ENCODE measurements around the gene GRB10. TPM values are rescaled to one million over a fixed set of nuclear protein-coding genes. Genes with fewer than 3 reads are reported as not detected.

Gene GRB10
- polyA plus RNA-seq, 1 donor from 2014 or later: 78.4 TPM

DNA sequence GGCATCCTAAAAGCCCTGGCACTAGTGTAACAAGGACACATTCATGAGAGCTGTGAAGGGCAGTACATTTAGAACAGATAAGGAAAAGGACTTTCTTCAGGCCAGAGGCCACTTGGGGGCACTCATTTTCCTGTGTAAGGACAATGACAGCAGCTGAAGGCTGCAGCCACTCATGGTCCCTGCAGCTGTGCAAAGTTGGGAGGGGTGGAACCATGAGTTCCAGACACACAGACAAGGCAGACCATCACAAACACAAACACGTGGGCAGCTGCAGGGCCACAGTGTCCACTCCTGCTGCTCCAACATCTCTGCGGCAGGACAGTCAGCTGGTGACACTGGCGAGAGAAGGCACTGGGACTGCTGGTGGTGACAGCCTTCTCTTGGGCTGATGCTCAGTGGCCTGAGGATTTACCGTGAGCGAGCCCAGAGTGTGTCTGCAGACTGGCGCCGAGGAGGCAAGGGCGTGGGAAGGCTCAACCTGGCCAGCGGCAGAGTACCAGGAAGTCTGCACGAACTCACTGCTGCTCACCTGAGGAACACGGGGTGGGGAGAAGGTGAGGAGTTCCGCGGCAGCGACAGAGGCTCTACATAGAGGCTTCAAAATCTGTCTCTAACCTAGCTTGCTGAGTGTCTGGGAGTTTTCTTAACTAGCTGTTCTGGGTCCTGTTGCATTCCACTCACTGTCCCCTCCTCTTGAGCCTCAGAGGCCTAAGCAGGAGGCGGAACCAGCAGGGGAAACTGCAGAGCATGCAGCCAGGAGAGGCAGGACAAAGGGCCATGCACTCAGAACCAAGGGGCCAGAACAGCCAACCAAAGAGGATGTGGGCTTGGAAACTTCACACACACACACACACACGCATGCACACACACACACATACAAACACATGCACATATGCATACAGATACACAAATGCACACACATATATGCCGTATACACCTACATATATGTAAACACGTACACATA, 141.0 kb downstream of the GRB10 start:
- Histone ChIP-seq H3K9me3 (ENCODE audit: low read length) (no peaks in the 10 kb centered on the region), H3K36me3 (ENCODE audit: insufficient read depth, low read length) (no peaks in the 10 kb centered on the region), H3K9ac (ENCODE audit: low read length) (no peak overlapping the region), H4K20me1 (ENCODE audit: insufficient read depth) (no peaks in the 10 kb centered on the region), H3K27me3 (ENCODE audit: insufficient read depth, low read depth, low read length) (no peaks in the 10 kb centered on the region), H3K79me2 (replicated peaks; ENCODE audit: insufficient read depth, low read length) (peaks cover 4% of the 10 kb centered on the region), H2AFZ (ENCODE audit: low read depth, low read length) (no peak overlapping the region), H3K4me2 (ENCODE audit: low read length) (no peak overlapping the region), H3K4me3 (ENCODE audit: low read length) (no peak overlapping the region), H3K9me2 (ENCODE audit: insufficient read depth, low read length) (no peaks in the 10 kb centered on the region), H3F3A (ENCODE audit: insufficient read depth, low read length, poor library complexity, severe bottlenecking) (no peaks in the 10 kb centered on the region), H3K27ac (ENCODE audit: low read length) (no peak overlapping the region)
- TF ChIP-seq EZH2 (IDR thresholded peaks at IDR 0.05; ENCODE audit: borderline replicate concordance, insufficient read depth, low read length, poor library complexity, severe bottlenecking) (no peak), TAF1 (IDR thresholded peaks at IDR 0.05; ENCODE audit: low read depth) (no peak), EP300 (conservative IDR thresholded peaks at IDR 0.05; ENCODE audit: poor library complexity, severe bottlenecking) (no peak), RAD21 (conservative IDR thresholded peaks at IDR 0.05) (no peak), POLR2AphosphoS5 (IDR thresholded peaks at IDR 0.05) (no peak), MXI1 (conservative IDR thresholded peaks at IDR 0.05; ENCODE audit: poor library complexity, severe bottlenecking) (no peak), SMC3 (conservative IDR thresholded peaks at IDR 0.05; ENCODE audit: poor library complexity) (no peak)
- TF ChIP-seq, protein P1, sequence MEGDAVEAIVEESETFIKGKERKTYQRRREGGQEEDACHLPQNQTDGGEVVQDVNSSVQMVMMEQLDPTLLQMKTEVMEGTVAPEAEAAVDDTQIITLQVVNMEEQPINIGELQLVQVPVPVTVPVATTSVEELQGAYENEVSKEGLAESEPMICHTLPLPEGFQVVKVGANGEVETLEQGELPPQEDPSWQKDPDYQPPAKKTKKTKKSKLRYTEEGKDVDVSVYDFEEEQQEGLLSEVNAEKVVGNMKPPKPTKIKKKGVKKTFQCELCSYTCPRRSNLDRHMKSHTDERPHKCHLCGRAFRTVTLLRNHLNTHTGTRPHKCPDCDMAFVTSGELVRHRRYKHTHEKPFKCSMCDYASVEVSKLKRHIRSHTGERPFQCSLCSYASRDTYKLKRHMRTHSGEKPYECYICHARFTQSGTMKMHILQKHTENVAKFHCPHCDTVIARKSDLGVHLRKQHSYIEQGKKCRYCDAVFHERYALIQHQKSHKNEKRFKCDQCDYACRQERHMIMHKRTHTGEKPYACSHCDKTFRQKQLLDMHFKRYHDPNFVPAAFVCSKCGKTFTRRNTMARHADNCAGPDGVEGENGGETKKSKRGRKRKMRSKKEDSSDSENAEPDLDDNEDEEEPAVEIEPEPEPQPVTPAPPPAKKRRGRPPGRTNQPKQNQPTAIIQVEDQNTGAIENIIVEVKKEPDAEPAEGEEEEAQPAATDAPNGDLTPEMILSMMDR (IDR thresholded peaks at IDR 0.05; ENCODE audit: poor library complexity, severe bottlenecking): no peak
- TF ChIP-seq, protein P2, sequence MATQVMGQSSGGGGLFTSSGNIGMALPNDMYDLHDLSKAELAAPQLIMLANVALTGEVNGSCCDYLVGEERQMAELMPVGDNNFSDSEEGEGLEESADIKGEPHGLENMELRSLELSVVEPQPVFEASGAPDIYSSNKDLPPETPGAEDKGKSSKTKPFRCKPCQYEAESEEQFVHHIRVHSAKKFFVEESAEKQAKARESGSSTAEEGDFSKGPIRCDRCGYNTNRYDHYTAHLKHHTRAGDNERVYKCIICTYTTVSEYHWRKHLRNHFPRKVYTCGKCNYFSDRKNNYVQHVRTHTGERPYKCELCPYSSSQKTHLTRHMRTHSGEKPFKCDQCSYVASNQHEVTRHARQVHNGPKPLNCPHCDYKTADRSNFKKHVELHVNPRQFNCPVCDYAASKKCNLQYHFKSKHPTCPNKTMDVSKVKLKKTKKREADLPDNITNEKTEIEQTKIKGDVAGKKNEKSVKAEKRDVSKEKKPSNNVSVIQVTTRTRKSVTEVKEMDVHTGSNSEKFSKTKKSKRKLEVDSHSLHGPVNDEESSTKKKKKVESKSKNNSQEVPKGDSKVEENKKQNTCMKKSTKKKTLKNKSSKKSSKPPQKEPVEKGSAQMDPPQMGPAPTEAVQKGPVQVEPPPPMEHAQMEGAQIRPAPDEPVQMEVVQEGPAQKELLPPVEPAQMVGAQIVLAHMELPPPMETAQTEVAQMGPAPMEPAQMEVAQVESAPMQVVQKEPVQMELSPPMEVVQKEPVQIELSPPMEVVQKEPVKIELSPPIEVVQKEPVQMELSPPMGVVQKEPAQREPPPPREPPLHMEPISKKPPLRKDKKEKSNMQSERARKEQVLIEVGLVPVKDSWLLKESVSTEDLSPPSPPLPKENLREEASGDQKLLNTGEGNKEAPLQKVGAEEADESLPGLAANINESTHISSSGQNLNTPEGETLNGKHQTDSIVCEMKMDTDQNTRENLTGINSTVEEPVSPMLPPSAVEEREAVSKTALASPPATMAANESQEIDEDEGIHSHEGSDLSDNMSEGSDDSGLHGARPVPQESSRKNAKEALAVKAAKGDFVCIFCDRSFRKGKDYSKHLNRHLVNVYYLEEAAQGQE (IDR thresholded peaks at IDR 0.05; ENCODE audit: borderline replicate concordance): no peak

DNA sequence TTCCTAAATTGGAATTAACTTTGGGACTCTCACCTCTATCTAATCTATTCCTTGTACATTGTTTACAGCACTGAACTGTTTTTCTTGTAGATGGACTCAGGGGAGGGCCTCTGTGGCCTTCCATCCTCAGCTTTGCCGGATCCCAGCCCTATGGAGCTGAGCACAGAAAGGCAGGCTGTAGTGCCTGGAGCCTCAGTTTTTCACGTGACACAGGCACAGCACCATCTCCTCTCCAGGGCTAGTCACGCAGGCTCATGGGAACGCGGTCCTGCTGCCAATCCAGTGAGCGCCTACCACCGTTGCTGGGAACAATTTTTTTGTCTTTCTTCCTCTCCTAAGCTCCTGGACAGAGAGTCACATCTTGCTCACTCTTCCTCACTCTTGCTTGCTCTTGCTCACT, 141.9 kb downstream of the GRB10 start:
- Histone ChIP-seq H4K20me1 (ENCODE audit: insufficient read depth) (no peaks in the 10 kb centered on the region), H3K9ac (ENCODE audit: low read length) (no peak overlapping the region), H3K4me3 (ENCODE audit: low read length) (no peak overlapping the region), H3K4me2 (ENCODE audit: low read length) (no peak overlapping the region), H3K27ac (ENCODE audit: low read length) (no peak overlapping the region), H2AFZ (ENCODE audit: low read depth, low read length) (no peak overlapping the region), H3K79me2 (replicated peaks; ENCODE audit: insufficient read depth, low read length) (peaks cover 8% of the 10 kb centered on the region), H3K27me3 (ENCODE audit: insufficient read depth, low read depth, low read length) (no peaks in the 10 kb centered on the region), H3F3A (ENCODE audit: insufficient read depth, low read length, poor library complexity, severe bottlenecking) (no peaks in the 10 kb centered on the region), H3K36me3 (ENCODE audit: insufficient read depth, low read length) (no peaks in the 10 kb centered on the region), H3K9me2 (ENCODE audit: insufficient read depth, low read length) (no peaks in the 10 kb centered on the region), H3K9me3 (ENCODE audit: low read length) (no peaks in the 10 kb centered on the region)
- no peak for TF ChIP-seq POLR2AphosphoS5 (IDR thresholded peaks at IDR 0.05)
- no peak for TF ChIP-seq EZH2 (IDR thresholded peaks at IDR 0.05; ENCODE audit: borderline replicate concordance, insufficient read depth, low read length, poor library complexity, severe bottlenecking)
- TF ChIP-seq, protein P1 (IDR thresholded peaks at IDR 0.05; ENCODE audit: poor library complexity, severe bottlenecking): no peak
- no peak for TF ChIP-seq SMC3 (conservative IDR thresholded peaks at IDR 0.05; ENCODE audit: poor library complexity)
- no peak for TF ChIP-seq MXI1 (conservative IDR thresholded peaks at IDR 0.05; ENCODE audit: poor library complexity, severe bottlenecking)
- TF ChIP-seq, protein P2 (IDR thresholded peaks at IDR 0.05; ENCODE audit: borderline replicate concordance): no peak
- TF ChIP-seq TAF1 (IDR thresholded peaks at IDR 0.05; ENCODE audit: low read depth): no peak
- no peak for TF ChIP-seq RAD21 (conservative IDR thresholded peaks at IDR 0.05)
- TF ChIP-seq EP300 (conservative IDR thresholded peaks at IDR 0.05; ENCODE audit: poor library complexity, severe bottlenecking): no peak
